SK-N-SH (cell line): ENCODE results near the gene PIP4P1. TPM values are rescaled to one million over a fixed set of nuclear protein-coding genes. Genes with fewer than 3 reads are reported as not detected.

Experiments
- CTCF ChIA-PET: fragments of 300-600, 350-600 bp; formaldehyde crosslinking; extraction: SDS; loops from one replicate; lab custom pipeline; 2021; lab: Yijun Ruan, JAX
- POLR2A ChIA-PET: fragments of 350-600 bp; sonication (Branson Sonifier 250); formaldehyde crosslinking; extraction: SDS; loops from one replicate; lab custom pipeline; 2020; ENCODE audit warnings: antibody characterized with exemption, inconsistent platforms; lab: Yijun Ruan, JAX
- DNase-seq: peaks from one replicate; pipeline ENCODE4 v3.0.0; 2012
- H2AFZ ChIP-seq: fragments of 200-600 bp; sonication (generic); 2 replicates; pipeline ENCODE4 v1.8.1; 2016; ENCODE audit warnings: antibody characterized with exemption, mild to moderate bottlenecking, low read depth
- H3F3A ChIP-seq: fragments of 200-600 bp; sonication (generic); replicated peaks from 2 replicates; pipeline ENCODE3; 2016; ENCODE audit warnings: antibody characterized with exemption, mild to moderate bottlenecking; ENCODE audit not compliant: insufficient read depth
- H3K27ac ChIP-seq, 2 experiments: fragments of 200-500 bp in 1 of 2; fragments of 200-600 bp in 1 of 2; sonication (Bioruptor generic) in 1 of 2; sonication (generic), shearing (Covaris generic) in 1 of 2; 2 replicates each; pipeline versions ENCODE4 v1.5.1 to v1.6.1; 2014 to 2016; ENCODE audit warnings: low read depth in 2 of 2, inconsistent platforms in 1 of 2, low read length in 1 of 2, mild to moderate bottlenecking in 1 of 2, mixed read lengths in 1 of 2
- H3K27me3 ChIP-seq: fragments of 200-600 bp; sonication (generic), shearing (Covaris generic); 2 replicates; pipeline ENCODE4 v1.6.1; 2016; ENCODE audit warnings: mixed run types; ENCODE audit not compliant: insufficient read depth
- H3K36me3 ChIP-seq, 2 experiments: fragments of 200-500 bp in 1 of 2; fragments of 200-600 bp in 1 of 2; sonication (Bioruptor generic) in 1 of 2; sonication (generic) in 1 of 2; replicated peaks in 1 of 2; 2 replicates each; pipeline versions ENCODE3 to v1.5.1; 2014 to 2016; ENCODE audit warnings: low read length in 1 of 2, mild to moderate bottlenecking in 1 of 2; ENCODE audit not compliant: insufficient read depth in 2 of 2, control insufficient read depth in 1 of 2
- H3K4me1 ChIP-seq, 2 experiments: fragments of 200-500 bp in 1 of 2; fragments of 200-600 bp in 1 of 2; sonication (Bioruptor generic) in 1 of 2; sonication (generic), shearing (Covaris generic) in 1 of 2; 2 replicates each; pipeline versions ENCODE4 v1.5.1 to v1.6.1; 2014 to 2016; ENCODE audit warnings: low read depth in 1 of 2, low read length in 1 of 2, mixed run types in 1 of 2; ENCODE audit not compliant: insufficient read depth in 2 of 2, control insufficient read depth in 1 of 2
- H3K4me2 ChIP-seq: fragments of 200-600 bp; sonication (generic), shearing (Covaris generic); 2 replicates; pipeline ENCODE4 v1.6.1; 2017; ENCODE audit warnings: mixed run types
- H3K4me3 ChIP-seq, 2 experiments: fragments of 200-500 bp in 1 of 2; fragments of 200-600 bp in 1 of 2; sonication (Bioruptor generic) in 1 of 2; sonication (generic), shearing (Covaris generic) in 1 of 2; 2 replicates each; pipeline versions ENCODE4 v1.5.1 to v1.8.1; 2014 to 2016; ENCODE audit warnings: low read depth in 2 of 2, inconsistent platforms in 1 of 2, low read length in 1 of 2, mild to moderate bottlenecking in 1 of 2, mixed read lengths in 1 of 2, moderate library complexity in 1 of 2
- H3K79me2 ChIP-seq: fragments of 200-600 bp; sonication (generic); 2 replicates; pipeline ENCODE4 v1.8.1; 2017; ENCODE audit warnings: mild to moderate bottlenecking; ENCODE audit not compliant: insufficient read depth
- H3K9ac ChIP-seq: fragments of 200-600 bp; sonication (generic); 2 replicates; pipeline ENCODE4 v1.6.1; 2017; ENCODE audit warnings: mixed run types
- H3K9me2 ChIP-seq: fragments of 200-600 bp; sonication (generic); 2 replicates; pipeline ENCODE4 v1.6.1; 2017; ENCODE audit warnings: mixed run types
- H3K9me3 ChIP-seq: fragments of 200-600 bp; sonication (generic); 2 replicates; pipeline ENCODE4 v1.6.1; 2017; ENCODE audit warnings: mixed run types, mild to moderate bottlenecking, moderate library complexity
- H4K20me1 ChIP-seq: fragments of 200-600 bp; sonication (generic); 2 replicates; pipeline ENCODE4 v1.6.1; 2017; ENCODE audit warnings: mild to moderate bottlenecking, mixed run types; ENCODE audit not compliant: insufficient read depth
- ELF1 ChIP-seq: IDR thresholded peaks from 2 replicates; pipeline ENCODE4 v1.4.0; 2012
- FOSL2 ChIP-seq: IDR thresholded peaks from 2 replicates; pipeline ENCODE4 v1.4.0; 2012; ENCODE audit warnings: low read depth, mild to moderate bottlenecking, moderate library complexity, borderline replicate concordance
- MEF2A ChIP-seq: IDR thresholded peaks from 2 replicates; pipeline ENCODE4 v1.4.0; 2012; ENCODE audit warnings: low read depth, borderline replicate concordance
- NFIC ChIP-seq: IDR thresholded peaks from 2 replicates; pipeline ENCODE4 v1.4.0; 2012; ENCODE audit warnings: borderline replicate concordance
- POLR2AphosphoS5 ChIP-seq: IDR thresholded peaks from 2 replicates; pipeline ENCODE4 v1.6.1; 2012; ENCODE audit warnings: low read depth, low read length
- RAD21 ChIP-seq: IDR thresholded peaks from 2 replicates; pipeline ENCODE4 v1.6.1; 2012; ENCODE audit warnings: mild to moderate bottlenecking, low read length
- SMC3 ChIP-seq: IDR thresholded peaks from 2 replicates; pipeline ENCODE4 v1.6.1; 2012; ENCODE audit warnings: low read depth, low read length, improper control_type of control experiment
- TAF1 ChIP-seq: IDR thresholded peaks from 2 replicates; pipeline ENCODE4 v1.6.1; 2012; ENCODE audit warnings: low read depth, mild to moderate bottlenecking, low read length, moderate library complexity, borderline replicate concordance
- USF2 ChIP-seq: fragments of 150-350 bp; IDR thresholded peaks from 2 replicates; pipeline ENCODE4 v1.6.1; 2017; ENCODE audit warnings: antibody characterized with exemption, low read length, low read depth, borderline replicate concordance
- WGBS: methylation state at CpG from one replicate; pipeline ENCODE4 v1.1.6; 2017; ENCODE audit warnings: low lambda C conversion rate; 5-methylcytosine and 5-hydroxymethylcytosine counted together
- polyA plus RNA-seq, 3 experiments: library from polyadenylated mRNA; depleted of rRNA; stranded (reverse); fragments of >200 nt; gene quantifications; 2 replicates each; pipeline ENCODE4 v1.2.3, GENCODE V29; 2012

The PIP4P1 gene
- polyA plus RNA-seq, 1 of the 3 experiments (the other 2 are of a cell fraction), result 30.7 TPM

DNA sequence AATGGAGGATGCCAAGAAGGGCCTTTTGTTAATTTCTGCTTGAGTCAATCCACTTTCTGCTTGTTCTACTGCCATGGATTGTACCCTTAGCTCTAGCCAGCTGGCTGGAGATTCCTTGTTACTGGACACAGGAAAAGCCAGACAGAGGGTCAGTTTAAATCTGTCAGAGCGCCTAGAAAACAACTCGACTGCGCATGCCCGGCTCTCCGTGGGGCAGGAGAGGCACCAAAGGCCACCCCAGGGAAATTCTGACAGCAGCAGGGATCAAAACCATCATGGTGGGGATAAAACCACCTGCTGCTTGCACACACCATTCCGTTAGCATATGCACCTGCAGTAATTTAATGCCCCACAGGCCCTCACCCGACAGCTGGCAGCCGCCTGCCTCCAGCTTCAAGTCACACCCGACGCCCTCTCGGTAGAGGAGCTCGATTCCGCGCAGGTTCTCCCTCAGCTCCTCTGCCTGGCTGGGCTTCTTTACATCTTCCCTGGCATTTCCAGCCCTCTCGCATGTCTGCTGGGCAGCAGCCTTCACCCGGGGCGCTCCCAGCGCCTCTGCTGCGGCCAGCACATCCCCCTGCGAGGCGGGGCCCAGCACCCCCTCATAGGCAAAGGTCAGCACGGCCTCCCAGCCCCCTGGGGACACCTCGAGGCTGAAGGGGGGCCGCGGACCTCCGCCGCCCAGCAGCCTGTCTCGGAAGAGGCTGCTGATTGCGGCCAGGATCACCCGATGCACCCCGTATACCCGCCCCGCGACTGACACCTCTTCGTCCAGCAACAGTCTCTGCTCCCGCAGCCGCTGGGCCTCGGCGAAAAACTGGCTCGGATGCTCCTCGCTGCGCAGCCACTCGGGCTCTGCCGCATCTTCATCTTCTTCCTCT, 26.3 kb downstream of the PIP4P1 start:
- no peaks in the 10 kb centered on the region for H3K9me2 ChIP-seq
- no peaks in the 10 kb centered on the region for H3F3A ChIP-seq
- POLR2A ChIA-PET, result no interaction called here
- H4K20me1 ChIP-seq, result no peaks in the 10 kb centered on the region
- no peak overlapping the region for H2AFZ ChIP-seq
- H3K9ac ChIP-seq, result no peak overlapping the region
- TF ChIP-seq MEF2A, result no peak
- no peak for TF ChIP-seq RAD21
- no peak for TF ChIP-seq USF2
- WGBS, result 79% methylated on average over 31 of the region's 44 CpGs
- H3K4me2 ChIP-seq, result no peak overlapping the region
- CTCF ChIA-PET, result interaction anchor here (1.0 to 1.8 kb wide), 2 partner anchors 19 to 20 kb away, joined by 3 to 8 read pairs; no protein-coding TSS in a partner anchor
- no peak overlapping the region for H3K27ac ChIP-seq
- H3K36me3 ChIP-seq, result no peaks in the 10 kb centered on the region
- H3K4me3 ChIP-seq, result no peak overlapping the region
- H3K79me2 ChIP-seq, result no peaks in the 10 kb centered on the region
- H3K27me3 ChIP-seq, result no peaks in the 10 kb centered on the region; the same call in 1 of the 2 replicates
- H3K4me1 ChIP-seq, result peaks cover 0 to 2% of the 10 kb centered on the region in 2 experiments; a peak in 1 of 4 replicates
- DNase-seq, result no peak
- H3K9me3 ChIP-seq, result no peaks in the 10 kb centered on the region

GRCh38 chr14:20429801-20430669, 31.2 kb downstream of the PIP4P1 start:
- H3K36me3 ChIP-seq, result no peaks in the 10 kb centered on the region
- no peaks in the 10 kb centered on the region for H3K79me2 ChIP-seq
- no peak for DNase-seq
- no peaks in the 10 kb centered on the region for H3K9me2 ChIP-seq
- no peaks in the 10 kb centered on the region for H3K9me3 ChIP-seq
- H4K20me1 ChIP-seq, result no peaks in the 10 kb centered on the region
- POLR2A ChIA-PET, result interaction anchor here (1.1 kb wide), 1 partner anchor 16 kb away, joined by 3 read pairs; no protein-coding TSS in a partner anchor
- peaks cover 0 to 7% of the 10 kb centered on the region in 2 experiments; a peak in 1 of 4 replicates for H3K4me1 ChIP-seq
- H2AFZ ChIP-seq, result no peak overlapping the region
- no peak for TF ChIP-seq ELF1
- no peak for TF ChIP-seq SMC3
- TF ChIP-seq FOSL2, result no peak
- TF ChIP-seq NFIC, result peak; percentile 26; the same call in 1 of the 2 replicates
- no peak for TF ChIP-seq TAF1
- TF ChIP-seq POLR2AphosphoS5, result no peak
- H3K27me3 ChIP-seq, result no peaks in the 10 kb centered on the region
- CTCF ChIA-PET, result interaction anchor here (0.7 to 2.0 kb wide), 3 partner anchors 13 to 102 kb away, joined by 3 to 7 read pairs (median 3); no protein-coding TSS in a partner anchor
- WGBS, result 80% methylated on average over 8 of the region's 30 CpGs
- H3K4me3 ChIP-seq, result no peak overlapping the region
- no peak overlapping the region for H3K4me2 ChIP-seq
- H3K27ac ChIP-seq, result no peak overlapping the region
- no peaks in the 10 kb centered on the region for H3F3A ChIP-seq
- H3K9ac ChIP-seq, result no peak overlapping the region
